ENCODE data around the gene HNRNPM. TPM values are rescaled to one million over a fixed set of nuclear protein-coding genes. Genes with fewer than 3 reads are reported as not detected.

HNRNPM gene
- total RNA-seq, 1 experiment from 2014 or later: 468 TPM

DNA sequence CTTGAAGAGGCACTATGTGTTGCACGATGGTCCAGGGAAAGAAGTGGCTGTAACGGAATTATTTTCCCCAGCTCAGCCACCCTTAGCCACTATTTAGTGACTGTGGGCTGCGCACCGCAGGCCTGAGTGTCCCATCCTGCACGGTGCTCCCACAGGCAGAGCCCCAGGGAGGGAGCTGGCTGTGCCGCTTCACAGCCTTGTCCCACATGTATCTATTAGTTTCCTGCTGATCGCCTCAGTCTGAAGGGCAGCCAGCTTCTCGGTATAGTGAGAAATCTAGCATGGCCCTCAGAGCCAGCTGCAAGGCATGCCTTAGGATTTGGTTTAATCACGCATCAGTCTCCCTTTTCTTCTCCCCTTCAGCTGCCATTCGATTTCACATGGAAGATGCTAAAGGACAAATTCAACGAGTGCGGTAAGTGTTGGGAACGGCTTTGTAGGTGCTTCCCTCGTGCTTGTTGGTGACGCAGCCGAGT, 41.9 kb downstream of the HNRNPM start:
- no peak overlapping the region for H2AFZ ChIP-seq (ENCODE audit: low read length)
- no peak for DNase-seq
- no peak overlapping the region for H3K23ac ChIP-seq (ENCODE audit: insufficient read length, low read depth, low read length)
- peaks cover under 1% of the 10 kb centered on the region for H4K20me1 ChIP-seq (ENCODE audit: control insufficient read depth, insufficient read depth, insufficient read length)
- H3K27me3 Mint-ChIP-seq (ENCODE audit: low read depth): no peaks in the 10 kb centered on the region; the same call in 1 of the 2 replicates
- H3K4me3 Mint-ChIP-seq: no peak overlapping the region
- no peak overlapping the region for H2BK20ac ChIP-seq (ENCODE audit: low read depth, low read length, poor library complexity, severe bottlenecking)
- no peak overlapping the region for H4K8ac ChIP-seq (replicated peaks; ENCODE audit: insufficient read length, low read depth, low read length)
- H3T11ph ChIP-seq (ENCODE audit: low read length): no peak overlapping the region
- no peak overlapping the region for H2AK5ac ChIP-seq (ENCODE audit: insufficient read length, low read length)
- no peak overlapping the region for H2BK120ac ChIP-seq (ENCODE audit: low read depth, low read length, poor library complexity, severe bottlenecking)
- H3K9me3 Mint-ChIP-seq: no peaks in the 10 kb centered on the region
- H3K14ac ChIP-seq (ENCODE audit: insufficient read depth, low read length): no peak overlapping the region
- H3K56ac ChIP-seq (ENCODE audit: insufficient read length, low read depth, low read length): no peak overlapping the region
- H3K9ac ChIP-seq (ENCODE audit: extremely low read depth, insufficient read length, low read length): no peak overlapping the region
- no peaks in the 10 kb centered on the region for H3K27me3 ChIP-seq (ENCODE audit: insufficient read depth, low read length)
- H3K18ac ChIP-seq (ENCODE audit: insufficient read length, low read depth, low read length): no peak overlapping the region
- H3K4me2 ChIP-seq (ENCODE audit: insufficient read depth, insufficient read length, low read length): no peak overlapping the region
- peaks cover 42 to 77% (median 75%) of the 10 kb centered on the region in 3 experiments for H3K36me3 Mint-ChIP-seq (ENCODE audit: insufficient read depth in 1 of 3, low read depth in 3 of 3)
- peak overlapping the region; percentile 53 to 89 (median 86); a peak in 4 of 7 replicates for H3K27ac Mint-ChIP-seq
- H4K5ac ChIP-seq (ENCODE audit: insufficient read length, low read depth, low read length): no peak overlapping the region
- no peak for TF ChIP-seq CTCF (conservative IDR thresholded peaks at IDR 0.05)
- H3K79me1 ChIP-seq (ENCODE audit: insufficient read depth, low read depth, low read length, poor library complexity, severe bottlenecking): no peaks in the 10 kb centered on the region
- no peak overlapping the region for H2BK12ac ChIP-seq (ENCODE audit: insufficient read length, low read depth, low read length)
- no peaks in the 10 kb centered on the region; the same call in 1 of the 2 replicates for H3K79me2 ChIP-seq (ENCODE audit: insufficient read depth, low read length)
- no peaks in the 10 kb centered on the region for H3K9me3 ChIP-seq (ENCODE audit: control insufficient read depth, low read depth, low read length)
- no peak overlapping the region for H2BK5ac ChIP-seq (ENCODE audit: insufficient read length, low read length)
- H3K4ac ChIP-seq (ENCODE audit: low read depth, low read length): no peak overlapping the region
- WGBS (ENCODE audit: extremely low coverage, insufficient read length, low lambda C conversion rate): no CpG with 5 or more reads among the region's 16 CpGs
- no peak overlapping the region for H2BK15ac ChIP-seq (ENCODE audit: low read depth, low read length)
- no peak overlapping the region for H4K91ac ChIP-seq (ENCODE audit: insufficient read length, low read depth, low read length)
- peaks cover 5 to 13% of the 10 kb centered on the region in 2 experiments for H3K4me1 Mint-ChIP-seq
- no peaks in the 10 kb centered on the region for H3K4me1 ChIP-seq (ENCODE audit: insufficient read depth, low read length)
- H3K27ac ChIP-seq (ENCODE audit: insufficient read length, low read depth, low read length): no peak overlapping the region
- no peaks in the 10 kb centered on the region for H3K23me2 ChIP-seq (ENCODE audit: insufficient read length, low read depth, low read length, poor library complexity, severe bottlenecking)

Measured in H9 (cell line).